Myocyte (in vitro differentiated cells): ENCODE data around the gene BTNL3. TPM values are rescaled to one million over a fixed set of nuclear protein-coding genes. Genes with fewer than 3 reads are reported as not detected.
"Not testable (repeated sequence)": the region's sequence is repeated elsewhere in the genome, so short reads cannot be mapped to it uniquely, and the experiment has no call there.

Source experiments
- DNase-seq: peaks from one replicate; pipeline ENCODE4 v3.0.0-alpha.2; 2012; ENCODE audit warnings: low read depth
- microRNA-seq: library from miRNA; unstranded; fragments of <30 nt; microRNA quantifications from one replicate; pipeline ENCODE4, GENCODE V29; 2016
- total RNA-seq: library from RNA; depleted of rRNA; stranded (reverse); fragments of >200 nt; gene quantifications from 2 replicates; pipeline ENCODE4 v1.2.3, GENCODE V29; 2014

The BTNL3 gene
- total RNA-seq, 1 donor from 2014 or later: not detected

GRCh38 chr5:181045857-181046256, 57.2 kb downstream of the BTNL3 start:
- DNase-seq: not testable (repeated sequence)

- no peak for DNase-seq
These were observed 58.6 kb downstream of the BTNL3 start for GRCh38 chr5:181047288-181047687.

- no peak for DNase-seq
These were observed 59.3 kb downstream of the BTNL3 start for GRCh38 chr5:181047921-181048320.

DNA sequence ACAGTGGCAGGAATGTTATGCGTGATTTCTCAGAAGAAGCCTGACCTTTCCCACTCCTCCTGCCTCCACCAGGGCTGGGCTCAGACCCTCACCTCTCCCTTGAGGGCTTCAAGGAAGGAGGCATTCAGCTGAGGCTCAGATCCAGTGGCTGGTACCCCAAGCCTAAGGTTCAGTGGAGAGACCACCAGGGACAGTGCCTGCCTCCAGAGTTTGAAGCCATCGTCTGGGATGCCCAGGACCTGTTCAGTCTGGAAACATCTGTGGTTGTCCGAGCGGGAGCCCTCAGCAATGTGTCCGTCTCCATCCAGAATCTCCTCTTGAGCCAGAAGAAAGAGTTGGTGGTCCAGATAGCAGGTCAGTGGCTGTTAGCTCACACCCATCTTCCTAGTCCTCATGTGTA, 61.4 kb downstream of the BTNL3 start:
- no peak for DNase-seq

DNA sequence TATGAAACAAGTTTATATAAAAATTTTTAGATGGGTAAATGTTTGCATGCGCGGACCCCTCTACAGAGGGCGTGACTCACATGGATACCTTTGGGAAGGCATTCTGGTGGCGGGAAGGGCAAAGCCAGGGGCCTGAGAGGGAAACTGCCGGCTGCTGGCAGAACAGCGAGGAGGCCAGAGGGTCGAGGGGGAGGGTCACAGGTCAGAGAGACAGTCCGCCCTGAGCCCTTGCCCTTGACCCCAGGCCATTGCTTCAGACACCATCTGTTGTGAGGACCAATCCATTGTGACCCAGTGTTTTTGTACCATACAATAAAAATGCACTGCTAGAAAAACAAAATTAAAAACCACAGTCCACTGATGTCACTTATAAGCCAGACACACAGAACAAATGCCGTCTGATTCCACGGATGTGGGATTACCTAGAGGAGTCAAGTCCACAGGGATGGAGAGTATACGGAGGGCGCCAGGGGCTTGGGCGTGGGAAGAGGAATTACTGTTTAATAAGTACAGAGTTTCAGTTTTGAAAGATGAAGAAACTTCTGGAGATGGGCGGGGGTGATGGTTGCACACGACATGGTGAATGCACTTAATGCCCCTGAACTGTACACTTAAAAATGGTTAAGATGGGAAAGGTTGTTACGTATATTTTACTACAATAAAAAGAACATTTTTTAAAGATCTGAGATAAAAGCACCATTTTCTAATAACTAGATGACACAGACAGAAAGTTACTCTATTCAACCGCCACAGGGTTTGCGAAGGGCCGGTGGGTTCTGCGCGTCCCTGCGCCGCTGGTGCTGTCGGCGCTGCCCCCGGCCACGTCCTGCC, 63.4 kb downstream of the BTNL3 start:
- no peak for DNase-seq

DNA sequence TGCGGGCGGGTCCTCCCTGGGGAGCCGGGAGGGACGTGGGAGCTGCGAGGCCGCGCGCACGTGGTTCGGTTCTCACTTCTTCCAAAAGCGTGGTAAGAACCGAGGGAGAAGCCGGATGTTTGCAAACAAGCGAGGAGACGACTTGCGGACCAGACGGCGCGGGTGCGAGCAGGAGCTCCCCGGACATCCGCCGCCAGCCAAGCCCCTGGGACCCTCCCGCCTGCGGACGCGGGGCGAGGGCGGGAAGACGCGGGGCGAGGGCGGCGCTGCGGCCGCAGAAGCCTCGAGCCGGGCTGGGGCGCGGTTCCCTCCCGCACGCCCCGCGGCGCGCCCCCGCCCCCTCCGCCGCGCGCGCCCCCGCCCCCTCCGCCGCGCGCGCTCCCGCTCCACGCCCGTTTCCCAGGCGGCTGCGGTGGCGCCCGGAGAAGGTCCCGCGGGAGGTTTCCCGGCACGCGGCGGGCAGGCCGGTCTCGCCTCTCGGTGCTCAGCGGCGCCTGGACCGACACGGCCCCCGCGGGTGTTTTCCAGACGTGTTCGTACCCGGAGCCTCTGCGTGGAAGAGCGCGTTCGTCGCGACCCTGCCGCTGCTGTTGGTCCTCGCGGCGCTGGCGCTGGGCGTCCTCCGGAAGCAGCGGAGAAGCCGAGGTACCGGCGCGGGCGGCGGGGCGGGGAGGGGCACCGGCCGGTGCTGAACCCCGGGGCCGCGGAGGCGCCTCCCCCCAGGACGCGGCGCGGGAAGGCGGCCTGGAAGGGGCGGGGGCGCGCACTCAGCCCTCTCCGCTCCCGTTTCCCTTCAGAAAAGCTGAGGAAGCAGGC, 64.2 kb downstream of the BTNL3 start:
- no peak for DNase-seq

DNA sequence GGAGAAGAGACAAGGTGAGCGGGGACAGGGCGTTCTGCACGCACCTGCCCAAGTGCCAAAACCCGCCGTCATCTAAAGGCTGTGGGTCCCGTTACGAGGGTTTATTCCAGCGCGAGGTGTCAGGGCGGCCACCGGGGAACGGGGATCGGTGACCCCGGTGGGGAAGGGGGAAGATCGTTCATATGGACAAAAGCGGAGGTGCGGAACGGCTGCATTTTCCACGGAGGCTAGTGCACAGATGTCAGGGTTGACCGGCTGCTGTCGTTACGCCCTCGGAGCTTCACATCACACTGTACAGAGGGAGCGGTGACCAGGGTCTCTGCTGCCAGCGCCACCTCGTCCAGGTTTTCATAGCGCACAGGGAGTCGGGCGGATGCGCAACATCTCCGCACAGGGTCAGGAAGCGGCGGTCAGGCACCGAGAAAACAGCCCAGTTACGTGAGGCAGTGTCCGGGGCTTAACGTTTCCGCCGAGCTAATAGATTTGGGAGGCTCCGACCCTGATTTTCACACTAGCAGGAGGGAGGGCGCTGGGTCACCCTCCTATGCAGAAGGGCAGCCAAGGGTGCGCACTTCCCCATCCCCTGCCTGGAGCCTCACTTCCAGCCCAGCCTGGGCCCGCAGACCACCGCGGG, 65.0 kb downstream of the BTNL3 start:
- no peak for DNase-seq

DNA sequence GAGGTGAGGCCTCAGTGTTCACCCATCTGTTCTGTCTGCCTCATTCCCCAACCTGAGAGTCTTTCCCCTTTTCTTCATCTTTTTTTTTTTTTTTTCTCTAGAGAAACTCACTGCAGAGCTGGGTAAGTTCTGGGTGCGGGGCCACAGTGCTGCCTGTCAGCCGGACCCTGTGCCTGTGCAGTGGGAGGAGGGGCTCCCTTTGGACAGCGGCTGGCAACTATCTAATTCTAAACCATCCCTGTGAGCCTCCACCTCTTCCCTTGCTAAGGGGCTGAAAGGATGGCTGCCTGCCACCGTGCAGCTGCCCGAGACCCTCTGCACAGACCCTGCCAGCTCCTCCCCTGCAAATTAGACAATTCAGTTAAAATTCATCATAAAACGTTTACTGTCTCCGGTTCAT, 65.5 kb downstream of the BTNL3 start:
- no peak for DNase-seq

GRCh38 chr5:181054871-181055459, 66.3 kb downstream of the BTNL3 start:
- DNase-seq: no peak

Small RNA genes within 50 kb of the gene (microRNA-seq; reads per million reads assigned to microRNA genes)
- gene MIR8089: not detected

Other genes with a start within 250 kb of the BTNL3 start
- not detected in 2 replicates for gene OR2Y1, start 248.8 kb upstream of the BTNL3 start, total RNA-seq
- 120 and 152 TPM in 2 replicates for gene MGAT1, start 186.0 kb upstream of the BTNL3 start, total RNA-seq
- 12.9 and 20.1 TPM in 2 replicates for gene ZFP62, start 127.6 kb upstream of the BTNL3 start, total RNA-seq
- not detected in 2 replicates for gene BTNL8, start 89.7 kb upstream of the BTNL3 start, total RNA-seq
- not detected in 2 replicates for gene BTNL9, start 51.4 kb downstream of the BTNL3 start, total RNA-seq
- gene OR2V1, start 142.3 kb downstream of the BTNL3 start, total RNA-seq: not detected in 2 replicates
- gene OR2V2, start 158.7 kb downstream of the BTNL3 start, total RNA-seq: not detected in 2 replicates
- gene TRIM7, start 216.3 kb downstream of the BTNL3 start, total RNA-seq: 8.9 and 18.8 TPM in 2 replicates
- 13.4 and 13.8 TPM in 2 replicates for gene TRIM41, start 234.4 kb downstream of the BTNL3 start, total RNA-seq